ENCODE results near the gene DLG2.

The DLG2 gene

GRCh38 chr11:83862691-83863090, 1764.5 kb downstream of the DLG2 start:
- Histone ChIP-seq H3K36me3 (ENCODE audit: insufficient read depth, low read length) (no peaks in the 10 kb centered on the region), H2AFZ (ENCODE audit: low read depth, low read length) (no peak overlapping the region), H3K27me3 (ENCODE audit: insufficient read depth, low read length) (no peaks in the 10 kb centered on the region), H3K4me1 (ENCODE audit: insufficient read depth, low read length) (no peaks in the 10 kb centered on the region), H3K9me3 (ENCODE audit: low read length) (no peaks in the 10 kb centered on the region), H3K4me3 (ENCODE audit: low read length) (no peak overlapping the region)

GRCh38 chr11:83862033-83862432, 1765.1 kb downstream of the DLG2 start:
- no peak overlapping the region for H3K4me3 ChIP-seq (ENCODE audit: low read length)
- H2AFZ ChIP-seq (ENCODE audit: low read depth, low read length), result no peak overlapping the region
- no peaks in the 10 kb centered on the region for H3K4me1 ChIP-seq (ENCODE audit: insufficient read depth, low read length)
- H3K27me3 ChIP-seq (ENCODE audit: insufficient read depth, low read length), result no peaks in the 10 kb centered on the region
- no peaks in the 10 kb centered on the region for H3K36me3 ChIP-seq (ENCODE audit: insufficient read depth, low read length)
- H3K9me3 ChIP-seq (ENCODE audit: low read length), result no peaks in the 10 kb centered on the region

GRCh38 chr11:83858694-83859093, 1768.5 kb downstream of the DLG2 start:
- Histone ChIP-seq H3K9me3 (ENCODE audit: low read length) (no peaks in the 10 kb centered on the region), H3K36me3 (ENCODE audit: insufficient read depth, low read length) (no peaks in the 10 kb centered on the region), H3K4me3 (ENCODE audit: low read length) (no peak overlapping the region), H2AFZ (ENCODE audit: low read depth, low read length) (no peak overlapping the region), H3K27me3 (ENCODE audit: insufficient read depth, low read length) (no peaks in the 10 kb centered on the region), H3K4me1 (ENCODE audit: insufficient read depth, low read length) (no peaks in the 10 kb centered on the region)

- no peaks in the 10 kb centered on the region for H3K9me3 ChIP-seq (ENCODE audit: low read length)
- no peaks in the 10 kb centered on the region for H3K27me3 ChIP-seq (ENCODE audit: insufficient read depth, low read length)
- no peaks in the 10 kb centered on the region for H3K4me1 ChIP-seq (ENCODE audit: insufficient read depth, low read length)
- H3K4me3 ChIP-seq (ENCODE audit: low read length), result no peak overlapping the region
- no peaks in the 10 kb centered on the region for H3K36me3 ChIP-seq (ENCODE audit: insufficient read depth, low read length)
- H2AFZ ChIP-seq (ENCODE audit: low read depth, low read length), result no peak overlapping the region
These were observed 1771.9 kb downstream of the DLG2 start for GRCh38 chr11:83855237-83855636.

GRCh38 chr11:83852775-83853442, 1774.2 kb downstream of the DLG2 start:
- H3K27me3 ChIP-seq (ENCODE audit: insufficient read depth, low read length), result no peaks in the 10 kb centered on the region
- no peaks in the 10 kb centered on the region for H3K36me3 ChIP-seq (ENCODE audit: insufficient read depth, low read length)
- no peaks in the 10 kb centered on the region for H3K9me3 ChIP-seq (ENCODE audit: low read length)
- H3K4me1 ChIP-seq (ENCODE audit: insufficient read depth, low read length), result no peaks in the 10 kb centered on the region
- H2AFZ ChIP-seq (ENCODE audit: low read depth, low read length), result no peak overlapping the region
- no peak overlapping the region for H3K4me3 ChIP-seq (ENCODE audit: low read length)

- no peaks in the 10 kb centered on the region for H3K9me3 ChIP-seq (ENCODE audit: low read length)
- no peaks in the 10 kb centered on the region for H3K27me3 ChIP-seq (ENCODE audit: insufficient read depth, low read length)
- H3K4me3 ChIP-seq (ENCODE audit: low read length), result no peak overlapping the region
- no peaks in the 10 kb centered on the region for H3K4me1 ChIP-seq (ENCODE audit: insufficient read depth, low read length)
- H2AFZ ChIP-seq (ENCODE audit: low read depth, low read length), result no peak overlapping the region
- H3K36me3 ChIP-seq (ENCODE audit: insufficient read depth, low read length), result no peaks in the 10 kb centered on the region
These were observed 1775.1 kb downstream of the DLG2 start for GRCh38 chr11:83852012-83852411.

- H3K36me3 ChIP-seq (ENCODE audit: insufficient read depth, low read length), result no peaks in the 10 kb centered on the region
- no peaks in the 10 kb centered on the region for H3K9me3 ChIP-seq (ENCODE audit: low read length)
- H3K4me3 ChIP-seq (ENCODE audit: low read length), result no peak overlapping the region
- H3K27me3 ChIP-seq (ENCODE audit: insufficient read depth, low read length), result no peaks in the 10 kb centered on the region
- no peaks in the 10 kb centered on the region for H3K4me1 ChIP-seq (ENCODE audit: insufficient read depth, low read length)
- H2AFZ ChIP-seq (ENCODE audit: low read depth, low read length), result no peak overlapping the region
These were observed 1779.6 kb downstream of the DLG2 start for GRCh38 chr11:83847467-83848034.

- no peaks in the 10 kb centered on the region for H3K36me3 ChIP-seq (ENCODE audit: insufficient read depth, low read length)
These were observed 1781.3 kb downstream of the DLG2 start for GRCh38 chr11:83845797-83846196.

GRCh38 chr11:83840326-83840725, 1786.8 kb downstream of the DLG2 start:
- Histone ChIP-seq H2AFZ (ENCODE audit: low read depth, low read length) (no peak overlapping the region), H3K4me1 (ENCODE audit: insufficient read depth, low read length) (peaks cover 8% of the 10 kb centered on the region), H3K36me3 (ENCODE audit: insufficient read depth, low read length) (no peaks in the 10 kb centered on the region), H3K27me3 (ENCODE audit: insufficient read depth, low read length) (no peaks in the 10 kb centered on the region), H3K9me3 (ENCODE audit: low read length) (no peaks in the 10 kb centered on the region), H3K4me3 (ENCODE audit: low read length) (no peak overlapping the region)

More at GRCh38 chr11:83845797-83846196, 1781.3 kb downstream of the DLG2 start:
- no peaks in the 10 kb centered on the region for H3K27me3 ChIP-seq (ENCODE audit: insufficient read depth, low read length)
- no peak overlapping the region for H3K4me3 ChIP-seq (ENCODE audit: low read length)
- no peak overlapping the region for H2AFZ ChIP-seq (ENCODE audit: low read depth, low read length)
- H3K9me3 ChIP-seq (ENCODE audit: low read length), result no peaks in the 10 kb centered on the region
- no peaks in the 10 kb centered on the region for H3K4me1 ChIP-seq (ENCODE audit: insufficient read depth, low read length)

GRCh38 chr11:83836883-83837654, 1790.1 kb downstream of the DLG2 start:
- Histone ChIP-seq H3K27me3 (ENCODE audit: insufficient read depth, low read length) (no peaks in the 10 kb centered on the region), H3K4me3 (ENCODE audit: low read length) (no peak overlapping the region), H3K36me3 (ENCODE audit: insufficient read depth, low read length) (no peaks in the 10 kb centered on the region)

GRCh38 chr11:83836065-83836464, 1791.1 kb downstream of the DLG2 start:
- H3K27me3 ChIP-seq (ENCODE audit: insufficient read depth, low read length), result no peaks in the 10 kb centered on the region
- H3K4me1 ChIP-seq (ENCODE audit: insufficient read depth, low read length), result peaks cover 8% of the 10 kb centered on the region

More at GRCh38 chr11:83836883-83837654, 1790.1 kb downstream of the DLG2 start:
- Histone ChIP-seq H2AFZ (ENCODE audit: low read depth, low read length) (no peak overlapping the region), H3K4me1 (ENCODE audit: insufficient read depth, low read length) (peaks cover 8% of the 10 kb centered on the region), H3K9me3 (ENCODE audit: low read length) (no peaks in the 10 kb centered on the region)

GRCh38 chr11:83835423-83835822, 1791.7 kb downstream of the DLG2 start:
- Histone ChIP-seq H3K9me3 (ENCODE audit: low read length) (no peaks in the 10 kb centered on the region), H3K4me1 (ENCODE audit: insufficient read depth, low read length) (peaks cover 8% of the 10 kb centered on the region), H2AFZ (ENCODE audit: low read depth, low read length) (no peak overlapping the region), H3K27me3 (ENCODE audit: insufficient read depth, low read length) (no peaks in the 10 kb centered on the region), H3K36me3 (ENCODE audit: insufficient read depth, low read length) (no peaks in the 10 kb centered on the region), H3K4me3 (ENCODE audit: low read length) (no peak overlapping the region)

More at GRCh38 chr11:83836065-83836464, 1791.1 kb downstream of the DLG2 start:
- H3K36me3 ChIP-seq (ENCODE audit: insufficient read depth, low read length), result no peaks in the 10 kb centered on the region
- H2AFZ ChIP-seq (ENCODE audit: low read depth, low read length), result no peak overlapping the region
- H3K4me3 ChIP-seq (ENCODE audit: low read length), result no peak overlapping the region
- no peaks in the 10 kb centered on the region for H3K9me3 ChIP-seq (ENCODE audit: low read length)

- no peak overlapping the region for H2AFZ ChIP-seq (ENCODE audit: low read depth, low read length)
These were observed 1795.2 kb downstream of the DLG2 start for GRCh38 chr11:83831929-83832328.

More at GRCh38 chr11:83831929-83832328, 1795.2 kb downstream of the DLG2 start:
- Histone ChIP-seq H3K36me3 (ENCODE audit: insufficient read depth, low read length) (no peaks in the 10 kb centered on the region), H3K9me3 (ENCODE audit: low read length) (no peaks in the 10 kb centered on the region), H3K27me3 (ENCODE audit: insufficient read depth, low read length) (no peaks in the 10 kb centered on the region), H3K4me1 (ENCODE audit: insufficient read depth, low read length) (no peaks in the 10 kb centered on the region), H3K4me3 (ENCODE audit: low read length) (no peak overlapping the region)

Data from neuron (in vitro differentiated cells).